Measurements from ENCODE around the gene FPGT.
"Not testable (repeated sequence)": the region's sequence is repeated elsewhere in the genome, so short reads cannot be mapped to it uniquely, and the experiment has no call there.

Gene FPGT

DNA sequence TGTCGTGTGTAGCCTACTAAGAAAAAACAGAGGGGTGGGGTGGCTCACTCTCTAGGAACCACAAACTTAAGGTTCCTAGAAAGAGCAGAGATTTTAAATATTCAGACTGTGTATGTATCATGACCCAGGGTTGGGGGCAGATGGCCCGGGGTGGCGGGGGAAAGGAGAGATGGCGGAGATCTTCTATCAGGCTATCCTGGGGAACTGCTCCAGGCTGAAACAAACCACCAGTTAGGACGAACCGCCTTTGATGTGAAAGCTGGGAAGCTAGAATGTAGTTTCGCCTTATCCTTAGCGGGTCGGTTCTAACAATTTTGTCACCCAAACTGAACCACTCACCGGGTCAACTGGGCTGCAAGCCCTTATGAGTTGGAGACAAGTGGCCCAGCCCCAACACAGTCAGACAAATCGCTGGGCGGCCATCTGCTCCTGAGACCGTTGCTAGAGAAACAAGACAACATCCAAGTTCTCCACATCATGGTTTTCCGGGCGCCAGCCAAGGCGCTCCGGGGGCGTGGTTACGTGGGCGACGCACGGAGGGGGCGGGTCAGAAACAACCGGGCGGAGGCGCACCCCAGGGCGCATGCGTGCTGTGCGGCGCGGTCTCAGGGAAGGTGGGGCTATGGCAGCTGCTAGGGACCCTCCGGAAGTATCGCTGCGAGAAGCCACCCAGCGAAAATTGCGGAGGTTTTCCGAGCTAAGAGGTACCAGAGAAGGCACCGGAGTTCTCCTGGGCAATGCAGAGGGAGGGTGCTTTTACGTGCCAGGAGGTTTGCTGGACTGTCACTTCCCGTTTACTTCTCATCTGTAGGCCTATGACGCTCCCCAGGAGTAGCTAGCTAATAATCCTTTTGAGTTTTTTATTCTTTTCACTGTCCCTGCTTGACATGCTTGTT, at the start of gene FPGT, which contains the start of gene LRRIQ3:
TSS of gene FPGT (plus strand) at position 586 of the 896 bp plus-strand sequence. CDS start at position 623, 37 bp downstream.
TSS of gene LRRIQ3 (minus strand) at position 520 of the 896 bp plus-strand sequence. CDS start 14,492 bp downstream, outside the sequence.
- peak; percentile 87 to 95 for DNase-seq (ENCODE audit: extremely low read depth in 1 of 2, low read depth in 1 of 2)

DNA sequence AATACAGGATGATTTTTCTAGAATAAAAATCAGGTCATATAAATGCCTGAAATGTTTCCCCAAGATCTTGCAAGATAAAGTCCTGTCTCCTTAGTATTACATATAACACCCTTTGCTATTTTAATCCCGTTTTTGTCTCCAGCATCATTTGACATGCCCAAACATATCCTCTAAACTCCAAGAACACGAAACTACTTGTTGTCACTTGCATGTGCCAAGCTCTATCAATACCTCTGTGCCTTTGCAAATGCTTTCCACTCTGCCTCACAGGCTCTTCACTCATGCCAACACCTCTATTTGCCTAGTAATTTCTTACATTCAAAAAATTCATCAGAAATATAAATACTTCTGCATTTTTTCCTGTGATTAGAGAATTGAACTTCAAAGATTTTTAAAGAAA, 38.0 kb upstream of the FPGT start:
- no peak for DNase-seq (ENCODE audit: extremely low read depth in 1 of 2, low read depth in 1 of 2)

DNA sequence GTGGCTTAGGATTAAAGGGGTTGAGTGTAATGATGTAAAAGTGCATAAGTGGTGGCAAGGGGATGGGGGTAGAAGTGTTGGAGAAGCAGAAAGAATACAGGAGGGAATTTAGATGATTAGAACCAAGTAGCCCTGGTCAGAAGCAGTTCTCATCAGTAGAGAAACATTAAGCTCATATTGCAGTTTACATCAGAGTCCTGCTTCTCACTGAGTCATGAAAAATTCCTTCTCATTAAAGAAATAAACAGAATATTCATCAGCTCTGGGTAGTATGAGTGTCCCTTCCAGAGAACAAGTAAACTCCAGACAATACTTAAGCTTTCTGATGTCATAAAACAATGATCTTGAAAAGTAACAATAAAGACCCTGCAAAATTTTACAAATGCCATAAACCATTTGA, 36.5 kb upstream of the FPGT start:
- no peak for DNase-seq (ENCODE audit: extremely low read depth in 1 of 2, low read depth in 1 of 2)

- no peak for DNase-seq (ENCODE audit: extremely low read depth in 1 of 2, low read depth in 1 of 2)
Observed at GRCh38 chr1:74162333-74162732, 35.7 kb upstream of the FPGT start.

DNA sequence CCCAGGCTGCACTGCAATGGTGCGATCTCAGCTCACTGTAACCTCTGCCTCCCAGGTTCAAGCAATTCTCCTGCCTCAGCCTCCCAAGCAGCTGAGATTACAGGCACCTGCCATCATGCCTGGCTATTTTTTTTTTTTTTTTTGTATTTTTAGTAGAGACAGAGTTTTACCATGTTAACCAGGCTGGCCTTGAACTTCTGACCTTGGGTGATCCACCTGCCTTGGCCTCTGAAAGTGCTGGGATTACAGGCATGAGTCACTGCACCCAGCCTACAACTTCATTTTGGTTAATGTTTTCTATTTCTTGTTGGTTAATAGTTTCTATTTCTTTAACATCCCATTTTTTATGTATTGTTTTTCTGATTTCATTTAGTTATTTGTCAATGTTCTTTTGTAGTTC, 23.6 kb upstream of the FPGT start:
- DNase-seq (ENCODE audit: extremely low read depth in 1 of 2, low read depth in 1 of 2), result not testable (repeated sequence)

DNA sequence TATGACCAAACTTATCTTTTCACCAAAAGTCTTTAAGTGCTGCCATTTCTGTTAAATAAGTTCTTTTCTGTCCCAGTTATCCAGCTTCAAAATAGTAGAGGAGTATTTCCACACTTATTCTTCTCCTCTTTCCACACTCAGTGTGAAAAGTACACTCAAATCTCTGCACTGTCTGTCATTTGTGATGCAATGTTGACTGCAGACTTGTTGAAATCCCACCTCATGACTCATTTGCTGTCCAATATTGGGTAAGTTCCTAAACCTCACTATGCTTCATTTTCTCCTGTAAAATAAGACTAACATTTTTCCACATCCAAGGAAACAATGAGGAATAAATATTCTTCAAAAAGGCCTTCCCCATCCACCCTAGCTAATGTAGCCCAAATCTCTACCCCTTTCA, 17.6 kb upstream of the FPGT start:
- DNase-seq (ENCODE audit: extremely low read depth in 1 of 2, low read depth in 1 of 2), result no peak

DNA sequence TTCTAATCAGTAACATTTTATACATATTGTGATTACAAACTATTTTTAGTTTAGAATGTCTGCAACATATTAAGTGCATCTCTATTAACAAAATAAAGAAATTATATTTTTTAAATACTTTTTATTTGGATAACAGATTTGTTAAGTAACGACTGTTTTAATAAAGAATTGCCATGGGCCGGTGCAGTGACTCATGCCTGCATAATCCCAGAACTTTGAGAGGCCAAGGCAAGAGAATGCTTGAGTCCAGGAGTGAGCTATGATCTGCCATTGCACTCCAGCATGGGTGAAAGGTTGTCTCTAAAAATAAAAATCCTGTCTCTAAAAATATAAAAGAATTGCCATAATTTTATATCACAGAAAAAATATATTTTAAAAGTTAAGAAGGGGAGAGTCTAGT, 4.1 kb upstream of the FPGT start:
- no peak for DNase-seq (ENCODE audit: extremely low read depth in 1 of 2, low read depth in 1 of 2)

DNA sequence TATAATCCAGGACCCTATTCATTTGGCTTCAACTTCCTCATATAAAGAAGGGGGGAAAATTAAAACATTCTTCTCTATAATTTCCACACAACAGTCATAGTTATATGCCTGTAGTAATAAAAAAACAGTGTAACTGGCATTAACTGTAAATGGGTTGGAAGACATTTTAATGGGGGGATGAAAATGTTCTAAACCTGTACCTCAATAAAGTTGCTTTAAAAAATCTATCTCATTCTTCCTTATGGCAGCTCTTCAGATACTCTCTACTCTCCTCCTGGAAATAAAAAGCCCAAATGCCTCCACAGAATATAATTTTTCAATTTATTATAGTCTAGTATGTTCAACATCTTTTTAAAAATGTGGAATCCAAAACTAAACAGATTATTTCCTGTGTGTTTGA, 2.7 kb upstream of the FPGT start:
- no peak for DNase-seq (ENCODE audit: extremely low read depth in 1 of 2, low read depth in 1 of 2)

DNA sequence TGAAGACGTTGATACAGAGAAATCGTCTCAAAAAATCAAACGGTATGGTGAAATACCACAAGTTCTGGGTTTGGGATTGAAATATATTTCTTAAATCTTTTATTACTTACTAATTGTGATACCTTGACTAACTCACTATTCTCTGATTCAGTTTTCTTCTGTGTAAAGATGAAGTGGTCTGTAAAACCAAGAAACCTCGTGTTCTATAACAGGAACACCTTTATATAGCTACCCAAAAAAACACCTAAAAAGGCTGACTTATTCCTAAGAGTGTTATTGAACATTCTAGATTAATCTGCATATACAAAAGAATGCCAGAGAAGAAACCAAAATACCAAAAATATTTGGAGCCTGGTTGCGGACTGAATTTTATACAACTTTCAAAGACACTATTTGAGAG, 787 bp upstream of the FPGT start:
- DNase-seq (ENCODE audit: extremely low read depth in 1 of 2, low read depth in 1 of 2), result no peak

DNA sequence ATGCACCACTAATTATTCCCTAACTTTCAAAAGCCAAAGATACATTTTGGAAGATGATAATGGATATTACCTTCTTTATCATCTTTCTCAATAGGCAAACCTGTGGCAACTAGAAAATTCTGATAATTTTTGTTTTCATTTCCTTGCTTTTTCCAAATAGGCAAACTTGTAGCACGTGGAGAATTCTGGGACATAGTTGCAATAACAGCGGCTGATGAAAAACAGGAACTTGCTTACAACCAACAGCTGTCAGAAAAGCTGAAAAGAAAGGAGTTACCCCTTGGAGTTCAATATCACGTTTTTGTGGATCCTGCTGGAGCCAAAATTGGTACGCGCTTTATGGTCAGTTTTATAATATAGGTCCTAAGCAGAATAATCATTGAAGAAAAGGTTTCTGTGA, 1.5 kb downstream of the FPGT start:
- DNase-seq (ENCODE audit: extremely low read depth in 1 of 2, low read depth in 1 of 2), result no peak

GRCh38 chr1:74205266-74205665, 7.2 kb downstream of the FPGT start:
- DNase-seq (ENCODE audit: extremely low read depth in 1 of 2, low read depth in 1 of 2), result no peak

GRCh38 chr1:74215229-74215628, 17.2 kb downstream of the FPGT start:
- no peak for DNase-seq (ENCODE audit: extremely low read depth in 1 of 2, low read depth in 1 of 2)

DNA sequence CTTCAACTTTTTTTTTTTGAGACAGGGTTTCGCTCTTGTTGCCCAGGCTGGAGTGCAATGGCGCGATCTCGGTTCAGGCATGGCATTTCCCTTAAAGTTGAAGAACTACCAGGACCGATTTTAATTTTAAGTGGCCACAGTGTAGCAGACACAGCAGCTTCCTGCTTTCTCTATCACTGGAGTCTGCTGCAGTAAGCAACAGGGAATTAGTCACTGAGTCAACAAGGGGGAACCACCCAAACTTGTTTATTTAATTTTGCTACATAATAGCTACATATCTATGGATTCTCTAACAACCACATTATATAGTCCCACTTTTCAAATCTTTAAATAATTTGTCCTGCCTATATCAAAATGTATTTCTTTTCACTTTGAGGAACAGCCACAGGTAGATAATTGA, 24.7 kb downstream of the FPGT start:
- no peak for DNase-seq (ENCODE audit: extremely low read depth in 1 of 2, low read depth in 1 of 2)

GRCh38 chr1:74223453-74223852, 25.4 kb downstream of the FPGT start:
- DNase-seq (ENCODE audit: extremely low read depth in 1 of 2, low read depth in 1 of 2), result no peak

DNA sequence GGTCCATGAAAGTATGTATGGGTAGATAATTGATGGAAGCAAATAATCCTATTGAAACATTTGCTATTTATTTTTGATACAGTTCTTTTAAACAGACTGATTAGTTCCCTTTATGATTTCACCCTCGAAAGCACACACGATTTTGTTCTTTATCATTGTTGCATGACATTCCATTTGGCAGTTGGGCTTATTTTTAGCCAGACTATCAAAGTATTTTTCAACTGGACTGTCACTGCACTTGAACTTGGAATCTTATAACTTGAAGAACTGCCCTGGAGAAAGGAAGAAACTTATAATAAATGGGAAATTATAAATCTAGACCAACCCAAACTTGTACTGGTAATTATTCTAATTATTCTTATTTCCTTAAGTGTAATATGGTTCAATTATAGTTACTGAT, 37.1 kb downstream of the FPGT start, which contains the start of gene TNNI3K:
TSS of gene TNNI3K (plus strand) at position 235 of the 400 bp plus-strand sequence. CDS start at position 300, 65 bp downstream.
- DNase-seq (ENCODE audit: extremely low read depth in 1 of 2, low read depth in 1 of 2), result no peak

GRCh38 chr1:74236440-74236839, 38.4 kb downstream of the FPGT start:
- no peak for DNase-seq (ENCODE audit: extremely low read depth in 1 of 2, low read depth in 1 of 2)

GRCh38 chr1:74237035-74237434, 39.0 kb downstream of the FPGT start:
- DNase-seq (ENCODE audit: extremely low read depth in 1 of 2, low read depth in 1 of 2), result no peak

- no peak for DNase-seq (ENCODE audit: extremely low read depth in 1 of 2, low read depth in 1 of 2)
Observed at GRCh38 chr1:74237787-74238186, 39.7 kb downstream of the FPGT start.

DNA sequence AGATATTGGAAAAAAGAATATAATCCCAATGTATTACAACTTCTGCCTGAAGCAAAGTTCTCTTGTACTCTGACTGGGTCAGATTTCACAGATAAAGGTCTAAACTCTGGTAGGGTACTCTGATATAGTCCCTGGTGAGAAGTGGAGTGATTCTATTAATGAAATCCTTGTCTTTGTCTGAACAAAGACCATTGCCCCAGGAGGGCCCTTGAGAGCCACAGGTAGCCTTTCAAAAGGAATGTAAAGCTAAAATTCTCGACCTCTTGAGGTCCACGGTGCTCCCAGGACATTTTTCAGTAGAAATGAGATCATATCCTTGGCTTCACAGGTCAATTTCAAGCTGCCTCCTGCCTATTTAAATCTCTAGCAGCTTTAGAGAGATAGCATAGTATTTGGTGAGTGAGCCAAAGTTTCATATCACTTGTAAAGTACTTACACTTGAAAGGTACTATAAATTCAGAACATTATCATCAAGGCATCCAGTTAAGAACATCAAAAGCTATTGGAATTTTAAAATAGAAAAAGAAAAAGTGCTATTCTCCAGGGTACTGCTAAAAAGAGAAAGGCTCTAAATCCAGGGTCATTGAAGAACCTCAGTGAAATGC, 47.2 kb downstream of the FPGT start:
- DNase-seq (ENCODE audit: extremely low read depth in 1 of 2, low read depth in 1 of 2), result no peak

DNA sequence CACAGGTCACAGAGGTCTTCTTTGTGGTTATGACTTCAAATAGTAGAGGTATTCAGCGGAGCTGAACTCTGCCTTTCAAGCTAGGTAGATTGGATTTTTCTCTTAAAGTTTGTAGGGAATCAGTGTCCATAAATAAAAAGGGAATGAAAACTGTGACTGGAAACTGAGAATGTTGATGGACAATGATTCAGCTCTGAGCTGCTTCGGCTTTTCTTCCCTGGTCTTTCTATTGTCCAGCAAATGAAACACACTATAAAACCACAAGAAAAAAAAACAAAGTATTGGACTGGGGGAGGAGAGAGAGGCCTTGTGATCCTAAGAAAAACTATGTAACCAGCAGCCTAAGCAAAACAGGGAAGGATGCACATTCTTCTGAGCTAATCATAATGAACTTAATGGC, 48.3 kb downstream of the FPGT start:
- DNase-seq (ENCODE audit: extremely low read depth in 1 of 2, low read depth in 1 of 2), result no peak

DNA sequence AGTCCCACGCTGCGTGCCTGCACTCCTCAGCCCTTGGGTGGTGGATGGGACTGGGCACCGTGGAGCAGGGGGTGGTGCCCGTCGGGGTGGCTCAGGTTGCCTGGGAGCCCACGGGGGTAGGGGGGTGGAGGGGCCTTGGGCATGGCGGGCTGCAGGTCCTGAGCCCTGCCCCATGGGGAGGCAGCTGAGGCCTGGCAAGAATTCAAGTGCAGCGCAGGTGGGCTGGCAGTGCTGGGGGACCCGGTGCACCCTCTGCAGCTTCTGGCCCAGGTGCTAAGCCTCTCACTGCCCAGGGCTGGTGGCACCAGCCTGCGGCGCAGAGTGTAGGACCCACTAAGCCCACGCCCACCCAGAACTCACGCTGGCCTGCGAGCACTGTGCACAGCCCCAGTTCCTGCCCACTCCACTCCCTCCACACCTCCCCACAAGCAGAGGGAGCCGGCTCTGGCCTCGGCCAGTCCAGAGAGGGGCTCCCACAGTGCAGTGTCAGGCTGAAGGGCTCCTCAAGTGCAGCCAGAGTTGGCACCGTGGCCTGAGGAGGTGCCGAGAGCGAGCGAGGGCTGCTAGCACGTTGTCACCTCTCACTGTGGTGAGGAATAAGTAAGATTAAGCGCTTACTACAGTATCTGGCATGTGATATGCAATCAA, 50.0 kb downstream of the FPGT start:
- no peak for DNase-seq (ENCODE audit: extremely low read depth in 1 of 2, low read depth in 1 of 2)
